Measurements from ENCODE around the gene POU2F2. TPM values are rescaled to one million over a fixed set of nuclear protein-coding genes. Genes with fewer than 3 reads are reported as not detected.

POU2F2 gene
- total RNA-seq, 1 donor: 0.18 TPM

- no peak overlapping the region for H3K4me3 ChIP-seq (ENCODE audit: low read depth, low read length)
- TF ChIP-seq, protein P1, sequence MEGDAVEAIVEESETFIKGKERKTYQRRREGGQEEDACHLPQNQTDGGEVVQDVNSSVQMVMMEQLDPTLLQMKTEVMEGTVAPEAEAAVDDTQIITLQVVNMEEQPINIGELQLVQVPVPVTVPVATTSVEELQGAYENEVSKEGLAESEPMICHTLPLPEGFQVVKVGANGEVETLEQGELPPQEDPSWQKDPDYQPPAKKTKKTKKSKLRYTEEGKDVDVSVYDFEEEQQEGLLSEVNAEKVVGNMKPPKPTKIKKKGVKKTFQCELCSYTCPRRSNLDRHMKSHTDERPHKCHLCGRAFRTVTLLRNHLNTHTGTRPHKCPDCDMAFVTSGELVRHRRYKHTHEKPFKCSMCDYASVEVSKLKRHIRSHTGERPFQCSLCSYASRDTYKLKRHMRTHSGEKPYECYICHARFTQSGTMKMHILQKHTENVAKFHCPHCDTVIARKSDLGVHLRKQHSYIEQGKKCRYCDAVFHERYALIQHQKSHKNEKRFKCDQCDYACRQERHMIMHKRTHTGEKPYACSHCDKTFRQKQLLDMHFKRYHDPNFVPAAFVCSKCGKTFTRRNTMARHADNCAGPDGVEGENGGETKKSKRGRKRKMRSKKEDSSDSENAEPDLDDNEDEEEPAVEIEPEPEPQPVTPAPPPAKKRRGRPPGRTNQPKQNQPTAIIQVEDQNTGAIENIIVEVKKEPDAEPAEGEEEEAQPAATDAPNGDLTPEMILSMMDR (IDR thresholded peaks at IDR 0.05; ENCODE audit: insufficient read depth, low read length): no peak
- no peak for DNase-seq (ENCODE audit: low read depth)
Observed at GRCh38 chr19:42174958-42175734, 42.9 kb upstream of the POU2F2 start.

GRCh38 chr19:42174188-42174587, 41.9 kb upstream of the POU2F2 start:
- TF ChIP-seq, protein P1 (IDR thresholded peaks at IDR 0.05; ENCODE audit: insufficient read depth, low read length): no peak
- H3K4me3 ChIP-seq (ENCODE audit: low read depth, low read length): no peak overlapping the region
- DNase-seq (ENCODE audit: low read depth): no peak

DNA sequence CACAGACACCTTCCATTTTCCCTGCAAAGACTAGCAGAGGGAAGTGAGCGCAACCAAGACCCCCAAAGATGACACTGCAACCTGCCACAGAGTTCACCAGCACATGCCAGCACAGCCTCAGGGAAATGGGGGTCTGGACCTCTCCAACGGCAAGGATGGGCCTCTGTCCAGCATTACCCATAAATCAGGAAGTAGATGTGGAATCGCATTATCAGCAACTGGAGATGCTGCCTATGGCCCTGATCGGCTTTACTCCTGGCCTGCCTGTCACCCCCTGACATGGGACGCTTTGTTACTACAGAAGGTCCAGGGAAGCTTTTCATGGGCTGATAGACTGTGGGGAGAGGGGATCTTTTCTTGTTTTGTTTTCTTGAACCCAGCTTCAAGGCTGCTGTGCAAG, 41.4 kb upstream of the POU2F2 start:
- DNase-seq (ENCODE audit: low read depth): no peak
- no peak overlapping the region for H3K4me3 ChIP-seq (ENCODE audit: low read depth, low read length)

GRCh38 chr19:42172261-42172660, 40.0 kb upstream of the POU2F2 start:
- no peak overlapping the region for H3K4me3 ChIP-seq (ENCODE audit: low read depth, low read length)
- no peak for DNase-seq (ENCODE audit: low read depth)
- TF ChIP-seq, protein P1 (IDR thresholded peaks at IDR 0.05; ENCODE audit: insufficient read depth, low read length): no peak

More for the DNA sequence above, 41.4 kb upstream of the POU2F2 start:
- TF ChIP-seq, protein P1 (IDR thresholded peaks at IDR 0.05; ENCODE audit: insufficient read depth, low read length): no peak

- no peak for DNase-seq (ENCODE audit: low read depth)
- no peak overlapping the region for H3K4me3 ChIP-seq (ENCODE audit: low read depth, low read length)
- TF ChIP-seq, protein P1 (IDR thresholded peaks at IDR 0.05; ENCODE audit: insufficient read depth, low read length): no peak
Observed at GRCh38 chr19:42170715-42171114, 38.5 kb upstream of the POU2F2 start.

DNA sequence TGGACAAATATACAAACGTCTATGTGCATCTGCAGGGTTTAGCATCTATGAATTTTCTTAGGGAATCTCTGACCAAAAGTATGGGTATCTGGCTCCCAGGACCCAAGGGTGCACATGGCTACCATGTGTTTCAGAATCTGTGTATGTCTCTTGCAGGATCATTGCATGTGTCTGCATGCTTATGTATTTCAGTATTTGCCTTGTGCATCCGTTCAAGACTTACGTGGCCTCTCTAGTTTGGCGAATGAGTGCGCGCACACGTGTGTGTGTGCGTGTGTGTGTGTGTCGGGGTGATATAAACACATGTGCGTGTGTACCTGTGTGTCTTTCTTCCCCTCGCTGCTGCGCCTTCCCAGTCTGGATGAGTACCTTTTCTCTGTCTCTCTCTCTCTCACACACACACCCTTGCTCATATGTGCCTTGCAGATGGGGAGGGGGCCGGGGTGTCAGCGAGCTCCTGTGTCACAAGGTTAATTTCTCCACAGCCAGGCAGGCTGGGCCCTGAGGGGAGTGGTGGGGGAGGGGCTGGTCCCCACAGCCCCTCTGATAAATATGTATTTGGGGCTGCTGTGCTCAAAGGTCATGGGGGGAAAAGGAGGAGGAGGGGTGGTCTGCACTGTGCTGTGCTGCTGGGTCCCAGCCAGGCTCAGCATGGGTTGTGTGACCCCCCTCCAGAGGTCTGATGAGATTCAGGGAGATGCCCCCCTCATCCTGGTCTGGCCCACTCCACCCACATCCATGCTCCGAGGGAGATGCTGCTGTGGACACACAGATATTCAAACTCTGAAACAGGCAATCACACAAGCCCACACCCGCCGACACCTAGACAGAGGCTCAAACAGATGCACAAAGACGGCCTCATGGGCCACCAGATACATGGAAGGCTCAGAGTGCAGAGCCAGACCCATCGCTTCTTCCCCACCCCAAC, 37.5 kb upstream of the POU2F2 start:
- H3K4me3 ChIP-seq (ENCODE audit: low read depth, low read length): no peak overlapping the region
- TF ChIP-seq, protein P1 (IDR thresholded peaks at IDR 0.05; ENCODE audit: insufficient read depth, low read length): no peak
- no peak for DNase-seq (ENCODE audit: low read depth)
